A673 (cell line): Measurements from ENCODE around the gene PRKACB. TPM values are rescaled to one million over a fixed set of nuclear protein-coding genes. Genes with fewer than 3 reads are reported as not detected.

Source experiments
- BruUV-seq: library from RNA; stranded (reverse); fragments of 400-500 nt; replicated peaks from 2 replicates; lab custom pipeline; 2021; lab: Mats Ljungman, UMichigan
- CTCF ChIA-PET: fragments of 300-600 bp; sonication (Branson Sonifier 250); formaldehyde crosslinking; loops from one replicate; lab custom pipeline; 2022; ENCODE audit warnings: antibody characterized with exemption; lab: Charles Lee
- POLR2A ChIA-PET: fragments of 300-600 bp; sonication (Branson Sonifier 250); formaldehyde crosslinking; loops from one replicate; lab custom pipeline; 2022; ENCODE audit warnings: antibody characterized with exemption; ENCODE audit not compliant: low non-redundant PET; lab: Charles Lee
- DNase-seq: peaks from one replicate; pipeline ENCODE4 v3.0.0-alpha.2; 2015; ENCODE audit warnings: low spot score
- H3K27ac ChIP-seq: fragments of 200-600 bp; sonication (generic); 2 replicates; pipeline ENCODE4 v1.5.1; 2016; ENCODE audit warnings: mixed run types, low read depth, mild to moderate bottlenecking, mixed read lengths, antibody characterized with exemption, low read length; ENCODE audit not compliant: poor library complexity, severe bottlenecking
- H3K27me3 ChIP-seq: fragments of 200-600 bp; sonication (generic); replicated peaks from 2 replicates; pipeline ENCODE4 v1.6.1; 2017; ENCODE audit warnings: mixed run types, low read depth, mild to moderate bottlenecking, mixed read lengths, antibody characterized with exemption, low read length; ENCODE audit not compliant: insufficient read depth, poor library complexity
- H3K36me3 ChIP-seq: fragments of 200-600 bp; sonication (generic); 2 replicates; pipeline ENCODE4 v1.6.1; 2016; ENCODE audit warnings: mixed run types, mild to moderate bottlenecking, mixed read lengths, antibody characterized with exemption, low read length; ENCODE audit not compliant: insufficient read depth, poor library complexity, severe bottlenecking
- H3K4me1 ChIP-seq: fragments of 200-600 bp; sonication (generic); 2 replicates; pipeline ENCODE4 v1.6.1; 2017; ENCODE audit warnings: mixed run types, mild to moderate bottlenecking, mixed read lengths, antibody characterized with exemption, low read length; ENCODE audit not compliant: insufficient read depth, poor library complexity, severe bottlenecking
- H3K4me3 ChIP-seq: fragments of 200-600 bp; sonication (generic); 2 replicates; pipeline ENCODE4 v1.5.1; 2016; ENCODE audit warnings: low read depth, mixed run types, mild to moderate bottlenecking, mixed read lengths, low read length; ENCODE audit not compliant: poor library complexity, severe bottlenecking
- H3K9me3 ChIP-seq: fragments of 200-600 bp; sonication (generic); 2 replicates; pipeline ENCODE4 v1.6.1; 2016; ENCODE audit warnings: mixed run types, low read depth, mild to moderate bottlenecking, mixed read lengths, antibody characterized with exemption, low read length; ENCODE audit not compliant: poor library complexity, severe bottlenecking
- CTCF ChIP-seq: fragments of 300-800, 200-600 bp; sonication (generic); conservative IDR thresholded peaks from 2 replicates; pipeline ENCODE4 v1.5.1; 2017; ENCODE audit warnings: low read depth, mild to moderate bottlenecking, antibody characterized with exemption, low read length, moderate library complexity, mixed read lengths
- EZH2 ChIP-seq: fragments of 200-600 bp; sonication (generic); IDR thresholded peaks from 2 replicates; pipeline ENCODE4 v1.6.1; 2017; ENCODE audit warnings: borderline replicate concordance, low read depth, mild to moderate bottlenecking, mixed read lengths, antibody characterized with exemption, low read length; ENCODE audit not compliant: poor library complexity, severe bottlenecking
- intact Hi-C: fragments of 100-400 bp; cut with micrococcal nuclease; formaldehyde crosslinking; loops from one replicate; pipeline ENCODE4 v1.10.0; 2022; ENCODE audit not compliant: unreplicated experiment
- total RNA-seq: library from RNA; stranded (reverse); gene quantifications from 2 replicates; pipeline ENCODE4 v1.2.3, GENCODE V29; 2021

Gene PRKACB
- total RNA-seq, 1 experiment from 2014 or later: 39.6 TPM

DNA sequence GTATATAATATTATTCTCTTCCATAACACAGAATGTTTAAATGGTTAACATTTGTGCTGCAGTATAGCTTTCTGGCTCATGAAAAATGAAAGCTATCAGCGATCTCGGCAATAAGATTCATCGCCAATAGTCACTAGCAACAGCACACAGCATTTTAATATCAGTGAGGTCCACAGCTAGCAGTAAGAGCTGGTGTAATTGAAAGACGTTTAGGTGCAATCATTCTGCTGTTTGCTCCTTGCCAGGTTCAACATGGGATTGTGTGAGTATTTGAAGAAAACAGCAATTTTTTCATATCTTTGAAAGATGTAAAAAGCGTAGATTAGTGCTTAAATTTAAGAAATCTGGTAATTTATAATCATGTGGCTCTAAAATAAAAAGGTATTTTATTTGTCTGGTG, 20.1 kb downstream of the PRKACB start:
- POLR2A ChIA-PET: no interaction called here
- intact Hi-C loops: no loop called here

DNA sequence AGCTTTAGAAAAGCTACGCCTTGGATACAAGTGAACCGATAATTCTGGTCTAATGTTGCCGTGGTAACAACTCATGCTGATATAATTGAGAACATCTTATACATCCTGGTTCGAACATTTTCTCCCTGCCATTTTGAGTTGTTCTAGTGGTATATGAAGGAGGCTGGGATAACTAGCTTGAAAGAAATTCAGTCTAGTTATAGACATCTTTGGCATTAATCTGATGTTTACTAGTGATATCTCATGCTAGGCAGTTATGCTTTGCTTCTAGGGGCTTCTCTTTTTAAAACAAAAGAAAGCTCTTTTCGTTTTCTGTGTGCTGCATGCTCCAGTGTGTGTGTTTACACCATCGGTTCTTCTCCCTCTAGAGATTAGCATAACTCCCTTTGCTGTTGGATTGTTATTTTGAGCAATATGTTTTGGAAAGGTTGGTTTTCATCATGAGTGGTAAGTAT, 20.5 kb downstream of the PRKACB start:
- POLR2A ChIA-PET: no interaction called here
- BruUV-seq: no TSS peak
- intact Hi-C loops: no loop called here

More for the DNA sequence above, 20.1 kb downstream of the PRKACB start:
- H3K4me3 ChIP-seq: no peak overlapping the region
- H3K27ac ChIP-seq: no peak overlapping the region
- no peaks in the 10 kb centered on the region for H3K4me1 ChIP-seq
- H3K36me3 ChIP-seq: no peaks in the 10 kb centered on the region
- no peaks in the 10 kb centered on the region for H3K9me3 ChIP-seq
- H3K27me3 ChIP-seq: no peaks in the 10 kb centered on the region
- DNase-seq: no peak
- CTCF ChIA-PET: no interaction called here
- no peak for TF ChIP-seq EZH2
- no peak for TF ChIP-seq CTCF
- no TSS peak for BruUV-seq

GRCh38 chr1:84165601-84166000, 21.5 kb downstream of the PRKACB start:
- Histone ChIP-seq H3K36me3 (no peaks in the 10 kb centered on the region), H3K4me3 (no peak overlapping the region), H3K27ac (no peak overlapping the region), H3K27me3 (no peaks in the 10 kb centered on the region), H3K4me1 (no peaks in the 10 kb centered on the region), H3K9me3 (no peaks in the 10 kb centered on the region)
- TF ChIP-seq EZH2: no peak
- TF ChIP-seq CTCF: no peak
- CTCF ChIA-PET: no interaction called here
- intact Hi-C loops: no loop called here
- BruUV-seq: no TSS peak
- DNase-seq: no peak
- POLR2A ChIA-PET: no interaction called here

More for the DNA sequence above, 20.5 kb downstream of the PRKACB start:
- Histone ChIP-seq H3K27me3 (no peaks in the 10 kb centered on the region), H3K27ac (no peak overlapping the region), H3K4me3 (no peak overlapping the region), H3K36me3 (no peaks in the 10 kb centered on the region), H3K4me1 (no peaks in the 10 kb centered on the region), H3K9me3 (no peaks in the 10 kb centered on the region)
- no peak for TF ChIP-seq EZH2
- TF ChIP-seq CTCF: no peak
- CTCF ChIA-PET: no interaction called here
- DNase-seq: no peak
